Uterus (tissue), 2 donors: Measurements from ENCODE around the gene PRRG3.

Experiments
- CTCF ChIP-seq, 4 experiments: fragments of 200-600 bp in 2 of 4; fragments of 450-650 bp in 2 of 4; sonication (generic) in 2 of 4; IDR thresholded peaks; one replicate each; pipeline ENCODE4 v1.5.1; 2016 to 2019; ENCODE audit warnings: antibody characterized with exemption in 4 of 4, mild to moderate bottlenecking in 2 of 4, moderate library complexity in 1 of 4
- POLR2A ChIP-seq, 2 donors: fragments of 450-650 bp; IDR thresholded peaks; one replicate each; pipeline ENCODE4 v1.6.1; 2016; ENCODE audit warnings: antibody characterized with exemption in 2 of 2, mild to moderate bottlenecking in 1 of 2, moderate library complexity in 1 of 2

- TF ChIP-seq POLR2A (IDR thresholded peaks at IDR 0.05), result no peak
- no peak for TF ChIP-seq CTCF (IDR thresholded peaks at IDR 0.05)
Measured at GRCh38 chrX:151695583-151696340, 504 bp downstream of the PRRG3 start.
